Activated naive CD4-positive, alpha-beta T cell treated with anti-CD3 and anti-CD28 coated beads, Interleukin-2, amount 10 ng/mL, durations not matched to agents 7 days and 5 days (primary cell): ENCODE results near the gene WNT6.

ENCODE experiments used
- CTCF ChIA-PET: fragments of 350-600 bp; sonication (Branson Sonifier 250); formaldehyde crosslinking; loops from one replicate; lab custom pipeline; 2021; ENCODE audit warnings: antibody characterized with exemption; lab: Charles Lee
- DNase-seq: peaks from one replicate; pipeline ENCODE4 v3.0.0-alpha.2; 2020
- H3K27ac Mint-ChIP-seq: one replicate; pipeline ENCODE4 v1.8.0; 2021; ENCODE audit warnings: mild to moderate bottlenecking, moderate library complexity, mixed read lengths
- H3K27me3 Mint-ChIP-seq: one replicate; pipeline ENCODE4 v1.8.0; 2021; ENCODE audit warnings: mild to moderate bottlenecking, mixed read lengths
- H3K36me3 Mint-ChIP-seq: one replicate; pipeline ENCODE4 v1.8.0; 2021; ENCODE audit warnings: mixed read lengths
- H3K4me1 Mint-ChIP-seq: one replicate; pipeline ENCODE4 v1.8.0; 2021; ENCODE audit warnings: mixed read lengths
- H3K4me3 Mint-ChIP-seq: one replicate; pipeline ENCODE4 v1.8.0; 2021; ENCODE audit warnings: mild to moderate bottlenecking, moderate library complexity, mixed read lengths
- H3K9me3 Mint-ChIP-seq: one replicate; pipeline ENCODE4 v1.8.0; 2021; ENCODE audit warnings: mixed read lengths

Gene WNT6

DNA sequence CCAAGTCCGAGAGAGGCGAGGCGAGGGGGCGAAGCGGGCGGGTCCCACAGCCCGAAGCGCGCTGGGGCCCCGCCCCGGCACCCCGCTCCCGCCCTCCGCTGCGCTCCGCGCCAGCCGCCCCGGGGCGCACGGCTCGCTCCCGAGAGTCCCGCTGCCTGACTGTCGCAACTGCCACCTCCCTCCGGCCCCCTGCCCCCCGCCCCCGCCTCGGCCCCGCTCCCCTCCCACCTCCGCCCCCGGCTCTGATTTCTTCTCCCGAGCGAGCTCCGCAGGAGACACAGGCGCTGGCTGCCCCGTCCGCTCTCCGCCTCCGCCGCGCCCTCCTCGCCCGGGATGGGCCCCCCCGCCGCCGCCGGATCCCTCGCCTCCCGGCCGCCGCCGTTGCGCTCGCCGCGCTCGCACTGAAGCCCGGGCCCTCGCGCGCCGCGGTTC is at the start of gene WNT6:
WNT6 (plus strand) TSS at position 250 of the 432 bp plus-strand sequence. CDS start 233 bp downstream, outside the sequence.
- CTCF ChIA-PET, result interaction anchor here (1.2 to 1.7 kb wide), 2 partner anchors 11 to 16 kb away, joined by 3 to 5 read pairs; no protein-coding TSS in a partner anchor
- no peak within 1 kb of the TSS for H3K27ac Mint-ChIP-seq
- H3K36me3 Mint-ChIP-seq, result no peaks in the 10 kb centered on the region
- H3K4me3 Mint-ChIP-seq, result peak within 1 kb of the TSS; percentile 18
- peaks cover 12% of the 10 kb centered on the region for H3K4me1 Mint-ChIP-seq
- H3K27me3 Mint-ChIP-seq, result peaks cover 99% of the 10 kb centered on the region
- no peak for DNase-seq
- no peaks in the 10 kb centered on the region for H3K9me3 Mint-ChIP-seq

DNA sequence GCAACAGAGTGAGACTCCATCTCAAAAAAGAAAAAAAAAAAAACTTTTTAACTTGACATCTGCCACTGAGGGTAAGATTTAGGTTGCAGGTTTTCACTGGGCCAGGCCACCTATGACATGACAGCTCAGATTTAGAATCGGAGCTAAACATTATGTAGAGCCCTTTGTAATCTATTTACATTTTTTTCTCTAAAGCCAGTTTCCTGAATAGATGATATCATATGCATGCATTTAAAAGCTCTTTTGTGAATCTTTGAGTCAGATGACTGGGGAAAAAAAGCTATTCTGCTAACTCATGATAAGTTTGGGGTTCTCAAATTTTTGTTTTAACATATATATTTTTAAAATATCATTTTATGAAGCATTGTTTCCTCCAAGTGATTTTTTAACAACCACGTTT is 49.3 kb upstream of the WNT6 start:
- Mint-ChIP-seq H3K9me3 (no peaks in the 10 kb centered on the region), H3K4me1 (peaks cover 3% of the 10 kb centered on the region), H3K27ac (no peak overlapping the region), H3K36me3 (no peaks in the 10 kb centered on the region), H3K4me3 (no peak overlapping the region), H3K27me3 (peaks cover 60% of the 10 kb centered on the region)
- CTCF ChIA-PET, result no interaction called here
- DNase-seq, result no peak

DNA sequence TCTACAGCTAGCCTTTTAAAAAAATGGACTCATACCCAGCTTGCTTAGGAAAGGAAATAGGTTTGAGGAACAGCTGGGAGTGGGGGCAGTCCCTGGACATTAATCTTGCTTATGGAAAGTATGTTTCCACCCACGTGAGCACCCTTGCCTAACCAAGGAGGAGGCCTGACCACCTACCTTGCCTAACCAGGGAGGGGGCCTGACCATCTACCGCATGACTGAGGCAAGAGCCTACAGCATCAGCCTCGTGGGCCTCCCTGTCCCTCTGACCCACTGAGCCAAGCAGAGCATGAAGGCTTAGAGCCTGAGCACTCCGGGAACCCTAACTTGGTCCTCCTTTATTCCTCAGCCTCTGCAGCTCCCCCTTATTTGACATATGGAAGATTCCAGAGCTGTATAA is 48.2 kb upstream of the WNT6 start:
- H3K36me3 Mint-ChIP-seq, result no peaks in the 10 kb centered on the region
- H3K27ac Mint-ChIP-seq, result no peak overlapping the region
- peaks cover 52% of the 10 kb centered on the region for H3K27me3 Mint-ChIP-seq
- no peak for DNase-seq
- H3K4me1 Mint-ChIP-seq, result peaks cover 2% of the 10 kb centered on the region
- no peak overlapping the region for H3K4me3 Mint-ChIP-seq
- no peaks in the 10 kb centered on the region for H3K9me3 Mint-ChIP-seq
- CTCF ChIA-PET, result no interaction called here

DNA sequence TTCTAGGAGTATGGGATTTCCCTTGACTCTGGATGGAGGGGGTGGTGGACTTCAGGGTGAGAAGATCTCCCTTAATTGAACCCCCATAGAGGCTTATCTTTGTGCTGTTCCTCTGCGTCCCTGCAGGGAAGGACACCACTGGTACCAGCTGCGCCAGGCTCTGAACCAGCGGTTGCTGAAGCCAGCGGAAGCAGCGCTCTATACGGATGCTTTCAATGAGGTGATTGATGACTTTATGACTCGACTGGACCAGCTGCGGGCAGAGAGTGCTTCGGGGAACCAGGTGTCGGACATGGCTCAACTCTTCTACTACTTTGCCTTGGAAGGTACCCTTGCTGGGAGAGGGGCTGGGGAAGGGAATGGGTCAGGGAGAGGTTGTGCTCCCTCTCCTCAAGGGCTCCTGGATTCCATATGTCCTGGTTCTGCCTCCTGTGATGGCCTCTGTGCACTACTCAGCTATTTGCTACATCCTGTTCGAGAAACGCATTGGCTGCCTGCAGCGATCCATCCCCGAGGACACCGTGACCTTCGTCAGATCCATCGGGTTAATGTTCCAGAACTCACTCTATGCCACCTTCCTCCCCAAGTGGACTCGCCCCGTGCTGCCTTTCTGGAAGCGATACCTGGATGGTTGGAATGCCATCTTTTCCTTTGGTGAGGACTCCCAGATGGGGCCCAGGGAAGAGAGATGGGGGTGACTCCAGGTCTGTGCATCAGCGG is 47.3 kb upstream of the WNT6 start:
- H3K27me3 Mint-ChIP-seq, result peaks cover 55% of the 10 kb centered on the region
- no peaks in the 10 kb centered on the region for H3K9me3 Mint-ChIP-seq
- H3K27ac Mint-ChIP-seq, result no peak overlapping the region
- CTCF ChIA-PET, result interaction anchor here (1.2 kb wide), 1 partner anchor 184 kb away, joined by 4 read pairs; no protein-coding TSS in a partner anchor
- no peaks in the 10 kb centered on the region for H3K36me3 Mint-ChIP-seq
- H3K4me3 Mint-ChIP-seq, result no peak overlapping the region
- H3K4me1 Mint-ChIP-seq, result no peaks in the 10 kb centered on the region
- DNase-seq, result no peak

DNA sequence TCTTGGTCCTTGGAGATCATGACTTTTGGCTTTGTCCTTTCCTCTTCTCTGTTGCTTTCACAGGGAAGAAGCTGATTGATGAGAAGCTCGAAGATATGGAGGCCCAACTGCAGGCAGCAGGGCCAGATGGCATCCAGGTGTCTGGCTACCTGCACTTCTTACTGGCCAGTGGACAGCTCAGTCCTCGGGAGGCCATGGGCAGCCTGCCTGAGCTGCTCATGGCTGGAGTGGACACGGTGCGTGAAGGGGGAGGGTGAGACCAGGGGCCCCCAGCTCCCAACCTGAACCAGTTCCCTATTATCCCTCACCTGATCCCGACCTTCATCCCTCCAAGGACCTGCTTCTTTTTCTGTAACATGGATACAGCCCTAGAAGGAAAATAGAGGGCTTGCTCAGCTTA is 46.7 kb upstream of the WNT6 start:
- Mint-ChIP-seq H3K4me1 (no peaks in the 10 kb centered on the region), H3K9me3 (no peaks in the 10 kb centered on the region), H3K27me3 (peaks cover 54% of the 10 kb centered on the region), H3K36me3 (no peaks in the 10 kb centered on the region), H3K27ac (no peak overlapping the region), H3K4me3 (no peak overlapping the region)
- no peak for DNase-seq
- CTCF ChIA-PET, result interaction anchor here (1.2 kb wide), 1 partner anchor 184 kb away, joined by 4 read pairs; no protein-coding TSS in a partner anchor

DNA sequence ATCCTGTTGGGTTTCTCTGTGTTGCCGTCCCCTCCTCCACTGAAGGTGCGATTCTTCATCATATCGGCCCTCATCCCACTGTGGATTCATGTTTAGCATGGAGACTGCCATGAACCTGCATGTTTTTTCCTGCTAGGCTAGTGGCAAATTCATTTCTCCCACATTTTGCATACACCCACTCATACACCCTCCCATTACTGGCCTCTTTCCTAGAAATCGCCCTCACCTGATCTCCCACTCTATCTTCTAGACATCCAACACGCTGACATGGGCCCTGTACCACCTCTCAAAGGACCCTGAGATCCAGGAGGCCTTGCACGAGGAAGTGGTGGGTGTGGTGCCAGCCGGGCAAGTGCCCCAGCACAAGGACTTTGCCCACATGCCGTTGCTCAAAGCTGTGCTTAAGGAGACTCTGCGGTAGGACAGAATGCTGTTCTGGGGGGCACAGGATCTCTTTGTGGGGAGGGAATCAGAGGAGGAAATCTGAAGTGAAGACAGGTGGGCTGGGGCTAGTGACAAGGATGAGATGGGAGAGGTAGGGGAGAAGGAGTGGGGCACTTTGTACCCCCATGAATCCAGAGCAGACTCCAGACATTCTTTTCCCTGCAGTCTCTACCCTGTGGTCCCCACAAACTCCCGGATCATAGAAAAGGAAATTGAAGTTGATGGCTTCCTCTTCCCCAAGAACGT is 45.7 kb upstream of the WNT6 start:
- H3K36me3 Mint-ChIP-seq, result no peaks in the 10 kb centered on the region
- H3K9me3 Mint-ChIP-seq, result no peaks in the 10 kb centered on the region
- H3K27me3 Mint-ChIP-seq, result peaks cover 50% of the 10 kb centered on the region
- no peak overlapping the region for H3K27ac Mint-ChIP-seq
- no peaks in the 10 kb centered on the region for H3K4me1 Mint-ChIP-seq
- no peak overlapping the region for H3K4me3 Mint-ChIP-seq
- CTCF ChIA-PET, result no interaction called here
- DNase-seq, result no peak

DNA sequence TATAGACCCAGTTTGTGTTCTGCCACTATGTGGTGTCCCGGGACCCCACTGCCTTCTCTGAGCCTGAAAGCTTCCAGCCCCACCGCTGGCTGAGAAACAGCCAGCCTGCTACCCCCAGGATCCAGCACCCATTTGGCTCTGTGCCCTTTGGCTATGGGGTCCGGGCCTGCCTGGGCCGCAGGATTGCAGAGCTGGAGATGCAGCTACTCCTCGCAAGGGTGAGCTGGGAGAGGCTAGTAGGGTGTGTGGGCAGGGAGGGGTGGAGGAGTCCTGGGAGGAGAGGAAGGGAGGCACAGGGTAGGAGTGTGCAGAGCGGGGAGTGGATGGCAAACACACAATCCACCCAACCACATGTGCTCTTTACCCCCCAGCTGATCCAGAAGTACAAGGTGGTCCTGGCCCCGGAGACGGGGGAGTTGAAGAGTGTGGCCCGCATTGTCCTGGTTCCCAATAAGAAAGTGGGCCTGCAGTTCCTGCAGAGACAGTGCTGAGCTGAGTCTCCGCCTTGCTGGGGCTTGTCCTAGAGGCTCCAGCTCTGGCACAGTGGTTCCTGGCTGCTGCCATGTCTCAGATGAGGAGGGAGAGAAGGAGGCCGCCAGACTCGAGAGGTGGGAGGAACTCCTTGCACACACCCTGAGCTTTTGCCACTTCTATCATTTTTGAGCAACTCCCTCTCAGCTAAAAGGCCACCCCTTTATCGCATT is 44.9 kb upstream of the WNT6 start:
- CTCF ChIA-PET, result interaction anchor here (1.0 kb wide), 1 partner anchor 87 kb away, joined by 3 read pairs; no protein-coding TSS in a partner anchor
- Mint-ChIP-seq H3K4me1 (no peaks in the 10 kb centered on the region), H3K9me3 (no peaks in the 10 kb centered on the region), H3K36me3 (no peaks in the 10 kb centered on the region), H3K27me3 (peaks cover 42% of the 10 kb centered on the region), H3K27ac (no peak overlapping the region), H3K4me3 (no peak overlapping the region)
- no peak for DNase-seq

DNA sequence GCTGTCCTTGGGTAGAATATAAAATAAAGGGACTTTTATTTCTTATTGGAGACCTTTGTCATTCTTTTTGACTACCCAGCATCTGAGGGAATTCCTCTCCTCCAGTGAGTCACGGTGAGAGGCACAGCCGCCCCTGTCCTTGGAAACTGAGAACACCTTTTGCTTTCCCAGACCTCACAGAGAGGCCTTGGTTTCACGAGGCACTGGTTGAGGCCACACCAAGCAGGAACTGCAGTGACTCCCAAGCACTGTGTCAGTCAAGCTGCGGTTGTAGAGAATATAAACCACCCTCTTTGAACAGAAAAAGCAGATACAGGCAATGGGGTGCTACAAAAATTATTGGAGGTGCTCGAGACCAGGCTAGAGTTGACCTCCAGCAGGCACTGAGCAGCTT is 44.4 kb upstream of the WNT6 start:
- Mint-ChIP-seq H3K4me3 (no peak overlapping the region), H3K36me3 (no peaks in the 10 kb centered on the region), H3K27me3 (peaks cover 42% of the 10 kb centered on the region), H3K4me1 (no peaks in the 10 kb centered on the region), H3K9me3 (no peaks in the 10 kb centered on the region), H3K27ac (no peak overlapping the region)
- DNase-seq, result no peak
- CTCF ChIA-PET, result interaction anchor here (1.0 kb wide), 1 partner anchor 87 kb away, joined by 3 read pairs; no protein-coding TSS in a partner anchor

DNA sequence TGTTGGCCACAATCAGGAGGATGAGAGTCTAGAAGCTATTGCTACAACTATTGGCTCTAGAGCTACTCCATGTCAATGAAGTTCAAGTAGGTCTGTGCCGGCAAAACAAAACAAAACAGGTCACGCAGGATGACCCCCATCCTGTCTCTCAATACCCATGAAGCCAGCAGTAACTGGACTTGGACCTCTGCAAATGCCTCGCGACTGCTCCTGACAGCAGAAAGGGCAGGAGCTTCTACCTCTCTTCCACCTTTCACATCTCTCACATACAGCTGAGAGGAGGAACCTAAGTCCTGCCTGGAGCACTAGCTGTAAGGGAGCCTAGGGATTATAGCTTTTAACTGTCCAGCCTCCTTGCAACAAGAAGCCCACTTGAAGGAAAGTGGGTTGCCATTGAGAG is 44.0 kb upstream of the WNT6 start:
- Mint-ChIP-seq H3K4me3 (no peak overlapping the region), H3K27me3 (peaks cover 43% of the 10 kb centered on the region), H3K27ac (no peak overlapping the region), H3K4me1 (no peaks in the 10 kb centered on the region), H3K9me3 (no peaks in the 10 kb centered on the region), H3K36me3 (no peaks in the 10 kb centered on the region)
- no peak for DNase-seq
- CTCF ChIA-PET, result interaction anchor here (0.7 kb wide), 1 partner anchor 167 kb away, joined by 3 read pairs; no protein-coding TSS in a partner anchor

DNA sequence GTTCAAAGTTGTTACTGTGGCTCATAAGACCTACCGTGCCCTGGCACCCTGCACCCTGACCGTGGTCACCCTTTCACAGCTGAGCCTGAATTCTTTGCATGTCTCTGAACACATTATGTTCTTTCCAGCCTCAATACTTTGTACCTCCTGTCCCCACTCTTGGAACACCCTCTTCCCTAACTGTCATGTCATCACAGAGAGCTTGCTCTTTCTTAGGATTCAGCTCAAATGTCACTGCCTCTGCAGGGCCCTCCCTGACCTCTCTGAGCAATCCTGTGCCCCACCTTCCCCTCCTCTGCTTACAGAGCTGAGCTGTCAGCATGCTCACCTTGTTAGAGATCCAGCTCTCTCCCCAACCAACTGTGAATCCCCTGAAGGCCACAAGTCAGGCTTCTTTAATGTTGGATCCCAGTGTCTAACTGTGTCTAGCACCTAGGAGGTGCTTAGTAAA is 43.0 kb upstream of the WNT6 start:
- Mint-ChIP-seq H3K27me3 (peaks cover 52% of the 10 kb centered on the region), H3K27ac (no peak overlapping the region), H3K9me3 (no peaks in the 10 kb centered on the region), H3K4me1 (no peaks in the 10 kb centered on the region), H3K4me3 (no peak overlapping the region), H3K36me3 (no peaks in the 10 kb centered on the region)
- no peak for DNase-seq
- CTCF ChIA-PET, result no interaction called here

DNA sequence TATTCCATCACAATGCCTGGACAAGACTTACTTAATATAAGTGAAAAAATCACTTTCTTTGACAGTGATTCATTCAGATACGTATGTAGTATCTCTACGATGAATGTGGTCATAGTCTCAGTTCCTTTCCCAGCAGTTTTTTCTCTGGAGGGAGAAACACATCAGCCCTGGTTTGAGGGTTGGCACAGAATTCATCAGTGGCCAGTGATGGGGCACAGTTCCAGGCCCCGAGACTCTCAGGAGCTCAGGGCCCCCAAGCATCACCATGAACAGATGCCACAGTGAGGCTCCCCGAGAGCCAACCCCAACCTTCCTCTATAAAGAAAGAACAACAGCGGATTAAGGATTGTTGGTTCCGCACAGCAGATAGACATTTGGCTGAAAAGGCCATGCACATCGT is 40.5 kb upstream of the WNT6 start:
- H3K36me3 Mint-ChIP-seq, result no peaks in the 10 kb centered on the region
- no peak for DNase-seq
- H3K4me3 Mint-ChIP-seq, result no peak overlapping the region
- CTCF ChIA-PET, result no interaction called here
- no peaks in the 10 kb centered on the region for H3K9me3 Mint-ChIP-seq
- H3K27me3 Mint-ChIP-seq, result peaks cover 44% of the 10 kb centered on the region
- no peak overlapping the region for H3K27ac Mint-ChIP-seq
- H3K4me1 Mint-ChIP-seq, result no peaks in the 10 kb centered on the region

DNA sequence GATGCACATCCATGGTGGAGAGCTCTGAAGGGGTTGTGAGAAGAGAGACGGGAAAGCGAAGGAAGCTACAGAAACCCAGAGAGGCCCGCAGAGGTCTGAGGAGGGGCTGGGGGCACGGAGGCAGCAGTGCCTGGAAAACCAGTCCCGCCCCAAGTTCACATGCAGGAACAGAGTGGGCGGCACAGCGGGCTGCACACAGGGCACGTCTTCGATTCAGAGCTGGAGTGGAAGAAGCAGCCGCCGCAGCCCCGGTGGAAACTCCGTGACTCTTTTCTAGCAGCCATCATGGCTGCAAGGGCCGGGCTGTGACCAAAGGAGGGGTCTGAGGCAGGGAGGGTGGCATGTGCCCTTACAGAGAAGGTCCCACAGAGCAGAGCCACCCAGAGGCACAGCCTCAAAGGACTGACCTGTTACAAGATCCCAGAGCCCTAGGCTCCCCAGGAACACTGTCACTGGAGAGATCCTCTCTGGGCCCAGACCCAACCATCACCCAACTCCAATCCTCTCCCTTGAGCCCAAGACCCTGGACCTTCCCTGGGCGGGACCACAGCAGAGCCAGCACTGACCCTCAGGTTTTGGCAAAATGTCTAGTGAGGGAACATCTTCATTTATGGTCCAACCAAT is 38.7 kb upstream of the WNT6 start:
- Mint-ChIP-seq H3K27me3 (peaks cover 35% of the 10 kb centered on the region), H3K4me3 (no peak overlapping the region), H3K27ac (no peak overlapping the region), H3K9me3 (no peaks in the 10 kb centered on the region), H3K4me1 (no peaks in the 10 kb centered on the region), H3K36me3 (no peaks in the 10 kb centered on the region)
- DNase-seq, result no peak
- CTCF ChIA-PET, result interaction anchor here (0.6 kb wide), 1 partner anchor 30 kb away, joined by 3 read pairs; no protein-coding TSS in a partner anchor

DNA sequence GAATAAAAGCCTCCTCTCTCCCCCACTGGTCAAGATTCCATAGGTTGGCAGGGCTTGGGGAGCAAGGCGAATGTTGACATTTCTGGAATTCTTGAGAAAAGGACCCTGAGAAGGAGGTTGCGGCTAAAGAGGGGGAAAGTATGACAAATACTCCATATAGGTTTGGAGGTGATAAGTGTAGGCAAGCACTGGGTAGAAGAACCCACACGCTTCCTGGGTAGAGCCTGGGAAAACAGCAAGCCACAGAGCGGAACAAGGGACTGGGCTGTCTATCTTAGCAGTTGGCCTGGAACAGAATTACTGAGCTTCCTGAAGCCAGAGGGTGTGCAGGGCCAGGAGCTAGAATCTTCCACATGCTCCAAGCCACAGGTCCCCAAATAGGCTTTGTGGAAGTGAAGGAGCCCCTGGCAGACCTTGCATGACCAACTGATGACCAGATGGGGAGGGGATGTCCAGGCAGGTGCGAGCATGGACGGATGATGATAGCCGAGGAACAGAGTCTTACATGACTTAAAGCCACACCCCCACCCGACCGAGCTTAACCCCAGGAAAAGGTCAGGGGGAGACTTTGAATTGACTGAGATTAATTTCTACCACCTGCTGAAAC is 37.9 kb upstream of the WNT6 start:
- CTCF ChIA-PET, result interaction anchor here (0.5 to 1.2 kb wide), 2 partner anchors 26 to 300 kb away, joined by 3 to 5 read pairs; no protein-coding TSS in a partner anchor
- Mint-ChIP-seq H3K27ac (no peak overlapping the region), H3K4me3 (no peak overlapping the region)

More for the DNA sequence above, 37.9 kb upstream of the WNT6 start:
- Mint-ChIP-seq H3K36me3 (no peaks in the 10 kb centered on the region), H3K27me3 (peaks cover 30% of the 10 kb centered on the region), H3K9me3 (no peaks in the 10 kb centered on the region), H3K4me1 (no peaks in the 10 kb centered on the region)
- DNase-seq, result no peak
